ENCODE data around the gene TRIB2.
A peak's percentile ranks its signal among the peaks of the same experiment; 100 is the strongest.

Gene TRIB2

DNA sequence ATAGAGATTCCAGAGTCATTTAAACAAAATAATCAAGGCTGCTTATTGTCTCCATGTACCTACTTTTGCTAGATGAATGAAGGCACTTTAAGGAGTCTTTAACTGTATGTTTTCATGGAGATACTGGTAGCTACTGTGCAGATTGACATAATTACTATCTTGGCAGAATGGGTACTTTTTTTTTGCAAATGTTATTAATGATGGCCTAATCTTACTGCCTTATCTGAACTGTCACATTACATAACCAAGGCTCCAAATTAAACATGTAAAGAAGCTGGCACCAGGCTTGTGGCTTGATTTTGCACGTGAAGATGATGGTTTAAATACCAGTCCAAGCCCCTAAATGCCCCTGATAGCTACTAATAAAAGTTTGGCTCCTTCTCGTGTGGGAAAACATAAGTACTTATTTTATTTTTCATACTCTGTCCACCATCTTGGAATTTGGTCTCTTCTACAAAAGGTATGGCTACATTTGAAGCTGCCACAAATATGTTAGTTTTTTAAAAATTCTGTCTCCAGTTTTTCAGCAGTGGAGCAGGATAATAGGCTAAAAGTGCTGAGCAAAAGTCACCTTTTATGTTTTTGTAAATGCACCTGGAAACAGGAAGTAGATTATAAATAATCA is 4.1 kb downstream of the TRIB2 start:
- peak; percentile 52 for DNase-seq

DNA sequence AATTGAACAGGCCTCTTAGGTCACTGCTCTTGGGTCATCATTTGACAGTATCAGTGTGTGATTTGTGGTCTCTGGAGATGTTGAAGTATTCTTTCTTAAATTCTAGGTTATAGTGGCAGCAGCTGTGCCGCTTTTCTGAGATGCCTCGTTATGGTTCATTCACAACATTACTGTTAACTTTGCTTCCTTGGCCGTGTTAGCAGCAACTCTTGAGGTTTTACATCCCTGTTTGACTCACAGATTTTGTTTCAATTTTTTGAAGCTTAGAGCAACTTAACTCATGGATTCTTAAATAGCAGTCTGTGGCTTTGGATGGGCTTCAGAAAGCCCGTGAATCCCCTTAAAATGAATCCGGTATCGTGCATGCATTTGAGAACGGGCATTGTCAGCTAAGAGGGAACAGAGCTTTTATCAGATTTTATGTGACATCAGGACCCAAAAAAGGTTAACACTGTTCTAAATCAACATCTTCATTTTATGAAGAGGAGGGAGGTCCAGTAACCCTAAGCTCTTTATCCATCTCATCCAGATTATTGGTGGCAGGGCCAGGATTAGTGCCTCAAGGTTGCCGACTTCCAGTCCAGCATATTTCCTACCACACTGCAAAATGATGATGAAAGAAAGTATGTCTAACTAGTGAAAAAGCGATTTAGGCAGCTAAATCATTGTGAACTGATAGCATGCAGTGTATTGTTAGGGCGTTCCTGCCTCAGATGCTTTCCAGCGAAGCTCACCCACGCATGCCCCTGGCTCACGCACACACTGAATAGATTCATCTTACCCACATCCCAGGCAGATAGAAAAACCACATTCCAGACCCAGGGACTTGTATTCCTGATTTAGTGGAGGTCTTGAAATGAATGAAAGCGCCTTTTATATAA is 5.1 kb downstream of the TRIB2 start:
- no peak for DNase-seq

GRCh38 chr2:12722447-12723316 is 5.9 kb downstream of the TRIB2 start:
- DNase-seq = peak; percentile 17

- DNase-seq = no peak
These were observed 7.2 kb downstream of the TRIB2 start for GRCh38 chr2:12723736-12724463.

DNA sequence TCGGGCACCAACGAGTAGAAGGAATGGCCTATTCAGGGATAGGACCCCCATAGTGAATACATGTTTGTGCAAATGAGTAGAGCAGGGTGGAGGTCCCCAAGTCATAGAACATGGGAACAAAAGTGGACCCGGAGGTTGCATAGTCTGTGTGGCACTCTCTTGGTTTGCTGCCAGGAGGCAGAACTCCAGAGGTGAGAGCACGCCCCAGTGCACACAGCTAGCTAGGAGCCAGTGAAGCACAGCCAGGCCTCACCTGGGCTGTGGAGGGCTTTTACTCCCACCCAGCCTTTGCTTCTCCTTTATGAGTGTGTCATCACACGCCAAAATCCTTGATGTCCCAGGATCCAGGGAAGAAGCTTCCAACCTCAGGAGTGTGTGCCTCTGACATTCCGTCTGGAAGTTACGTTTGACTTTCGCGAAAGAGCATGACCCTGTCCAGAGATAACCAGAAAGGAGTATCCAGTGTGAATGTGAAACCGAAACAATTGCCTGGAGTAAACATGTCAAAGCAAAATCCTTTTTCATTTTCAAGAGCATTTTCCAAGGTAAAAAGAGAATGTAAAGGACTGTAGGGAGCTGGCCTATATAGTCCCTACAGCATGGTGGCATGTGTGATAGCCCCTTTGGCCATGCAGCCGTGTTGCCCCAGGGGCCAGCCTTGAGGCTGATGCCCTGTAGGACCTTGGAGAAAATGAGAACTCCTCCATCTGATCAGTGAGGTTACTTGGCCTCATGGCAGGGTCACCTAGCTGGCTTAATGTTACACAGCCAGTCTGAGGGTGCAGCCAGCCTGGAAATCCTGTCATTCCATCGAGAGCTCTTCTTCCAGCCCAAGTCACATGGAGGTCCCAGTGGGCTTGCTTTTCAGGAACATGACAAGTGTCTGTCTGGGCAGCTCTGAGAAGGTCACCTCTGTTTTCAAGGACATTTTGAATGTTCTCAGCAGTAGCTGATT is 8.8 kb downstream of the TRIB2 start:
- DNase-seq = no peak

GRCh38 chr2:12726271-12726670 is 9.5 kb downstream of the TRIB2 start:
- no peak for DNase-seq

DNA sequence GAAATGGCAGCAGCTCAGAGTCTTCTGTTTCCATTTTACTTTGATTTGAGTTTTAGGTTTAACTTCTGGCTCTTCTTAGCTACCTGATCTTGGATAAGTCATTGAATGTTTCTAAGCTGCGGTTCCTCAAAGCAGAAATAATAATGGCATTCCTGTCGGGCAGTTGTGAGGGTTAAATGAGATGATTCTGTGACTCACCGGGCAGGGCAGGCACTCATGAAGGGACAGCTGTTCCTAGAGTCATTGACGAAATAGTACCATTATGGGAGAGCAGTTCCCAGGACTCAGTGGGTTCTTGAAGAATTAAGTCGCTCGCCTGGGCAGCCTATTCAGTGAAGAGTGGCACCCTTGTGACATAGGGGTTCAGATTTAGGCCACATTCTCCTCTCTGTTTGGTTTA is 10.3 kb downstream of the TRIB2 start:
- DNase-seq = no peak

- DNase-seq = no peak
These were observed 10.9 kb downstream of the TRIB2 start for GRCh38 chr2:12727641-12728040.

DNA sequence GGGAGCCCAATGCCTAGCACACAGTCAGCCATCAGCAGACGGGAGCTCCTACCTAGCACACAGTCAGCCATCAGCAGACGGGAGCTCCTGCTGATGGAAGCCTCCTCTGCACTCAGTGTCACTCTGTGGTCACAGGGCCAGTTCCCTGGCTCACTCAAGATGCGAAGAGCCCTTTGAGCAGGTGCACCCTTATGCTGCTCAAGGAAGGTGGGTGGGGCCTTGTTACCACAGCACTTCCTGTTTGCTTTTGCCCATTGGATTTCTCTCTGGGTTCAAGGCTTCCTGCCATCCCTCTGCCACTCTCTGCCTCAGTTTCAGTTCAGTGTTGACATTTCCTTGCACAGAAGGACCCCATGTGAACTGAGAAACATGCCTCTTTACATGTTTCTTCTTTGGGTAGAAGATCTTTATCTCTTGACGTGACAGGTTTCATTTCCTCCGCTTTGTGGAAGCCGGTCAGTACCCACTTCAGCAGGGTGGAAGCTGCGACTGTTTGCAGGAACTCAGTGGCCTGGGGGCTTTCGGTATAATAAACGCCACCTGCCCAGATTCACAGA is 11.6 kb downstream of the TRIB2 start:
- no peak for DNase-seq

DNA sequence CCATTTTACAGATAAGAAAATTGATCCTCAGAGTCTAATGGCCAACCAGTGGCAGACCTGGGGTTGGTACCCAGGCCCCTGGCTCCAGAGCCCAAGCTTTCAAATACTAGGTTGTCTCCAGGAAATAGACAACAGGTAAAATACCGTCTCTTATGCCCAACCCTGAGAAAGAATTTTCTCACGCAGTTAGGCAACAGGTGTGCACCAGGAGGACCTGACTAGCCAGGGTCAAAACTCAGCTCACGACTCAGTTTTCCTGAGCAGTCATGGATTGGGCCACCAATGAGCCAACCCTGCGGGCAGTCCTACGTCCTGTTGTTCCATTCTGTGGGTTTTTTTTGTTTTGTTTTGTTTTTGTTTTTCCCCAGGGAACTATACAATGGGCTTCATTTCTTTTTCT is 13.5 kb downstream of the TRIB2 start:
- DNase-seq = no peak

DNA sequence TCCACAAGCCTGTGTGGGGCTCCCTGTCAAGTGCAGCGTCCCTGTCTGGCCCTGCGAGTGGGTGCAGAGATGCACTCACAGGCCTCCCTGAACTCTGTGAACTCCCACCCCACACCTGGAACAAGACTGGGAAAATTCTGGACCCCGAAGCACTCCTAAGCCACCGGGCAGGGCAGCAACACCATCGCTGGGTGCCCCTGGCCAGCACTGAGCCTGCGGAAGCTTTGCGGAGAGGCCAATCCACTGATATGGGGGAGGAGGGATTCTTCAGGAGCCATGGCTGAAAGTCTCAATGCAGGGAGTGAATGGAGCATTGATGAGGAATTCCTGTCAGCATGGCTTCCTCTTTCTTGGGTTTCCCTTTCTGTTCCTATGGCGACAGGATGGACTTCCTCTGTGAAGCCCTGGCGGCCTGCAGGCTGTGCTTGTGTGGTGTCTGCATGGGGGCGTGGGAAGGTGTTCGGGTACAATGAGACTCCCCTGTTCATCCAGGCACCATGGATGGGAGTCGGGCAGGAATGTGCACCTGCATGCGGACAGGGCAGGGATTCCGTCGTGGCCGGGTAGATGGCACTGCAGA is 15.1 kb downstream of the TRIB2 start:
- no peak for DNase-seq

DNA sequence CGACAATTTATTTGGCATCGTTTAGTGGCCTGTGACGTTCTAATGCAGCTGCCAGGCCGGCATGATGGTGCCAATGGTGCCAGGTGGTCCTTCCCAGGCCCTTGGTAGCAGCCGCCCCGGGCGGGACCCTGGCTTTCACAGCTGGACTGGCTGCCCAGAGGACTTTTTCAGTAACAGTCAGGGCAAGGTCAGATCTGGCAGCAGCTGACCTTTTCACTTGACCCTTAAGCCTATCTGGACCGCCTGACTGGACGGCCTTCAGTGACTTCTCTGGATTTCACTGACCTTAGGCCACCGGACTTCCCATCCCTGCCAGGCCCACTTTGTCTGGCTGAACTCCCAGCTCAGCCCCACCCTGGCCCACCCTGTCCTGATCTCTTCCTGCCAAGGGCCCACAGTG is 15.9 kb downstream of the TRIB2 start:
- no peak for DNase-seq

- DNase-seq = no peak
These were observed 17.1 kb downstream of the TRIB2 start for GRCh38 chr2:12733846-12734245.

DNA sequence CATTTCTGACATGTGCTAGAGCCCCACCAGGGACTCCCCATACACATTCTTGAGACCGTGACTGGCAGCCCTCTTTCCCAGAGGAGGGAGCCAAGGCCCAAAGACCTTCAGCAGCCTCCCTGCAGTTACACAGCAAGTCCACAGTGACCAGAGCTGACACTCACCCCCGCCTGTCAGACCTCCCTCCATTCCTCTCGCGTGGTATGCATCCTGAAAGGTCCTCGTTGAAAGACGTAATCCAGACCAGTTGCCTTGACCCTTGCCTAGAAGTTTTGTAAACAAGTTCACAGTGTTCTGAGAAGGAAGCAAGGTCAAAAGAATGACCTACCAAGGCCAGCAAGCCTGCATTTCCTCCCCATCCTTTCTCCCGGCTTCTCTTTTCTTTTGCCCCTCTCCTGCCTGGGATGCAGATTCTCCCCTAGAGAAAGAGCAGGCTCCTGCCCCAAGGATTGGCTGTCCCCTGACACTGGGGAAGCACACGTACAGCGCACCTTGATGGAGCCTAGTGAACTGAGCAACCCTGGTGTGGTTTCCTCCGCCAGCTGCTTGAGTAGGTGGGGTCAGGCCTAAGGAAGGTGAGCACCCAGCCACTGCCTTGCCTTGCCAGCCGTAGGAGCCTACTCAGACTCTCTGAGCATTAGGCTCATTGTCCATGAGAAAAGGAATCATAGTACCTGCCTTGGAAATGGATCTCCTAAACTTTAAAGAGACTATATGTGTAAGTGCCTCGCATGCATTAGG is 18.3 kb downstream of the TRIB2 start:
- no peak for DNase-seq

DNA sequence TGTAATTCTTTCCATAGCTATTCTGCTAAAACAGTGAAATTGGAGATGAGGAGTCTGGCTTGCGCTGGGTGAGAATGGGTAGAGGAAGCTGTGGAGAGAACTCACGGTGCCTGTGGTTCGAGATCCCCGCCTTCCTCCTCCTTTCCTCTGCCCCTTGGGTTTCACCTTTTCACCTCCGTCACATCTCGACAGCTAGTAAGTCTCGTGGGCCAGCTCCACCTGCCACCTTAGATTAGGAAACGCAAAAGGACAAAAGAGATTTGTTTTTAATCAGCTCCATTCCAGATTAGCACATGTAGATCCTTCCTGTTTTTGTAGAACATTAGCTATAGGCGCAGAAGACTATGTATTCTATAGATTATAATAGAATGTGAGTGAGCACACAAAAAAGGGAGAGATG is 20.6 kb downstream of the TRIB2 start:
- no peak for DNase-seq

GRCh38 chr2:12737738-12738485 is 21.2 kb downstream of the TRIB2 start:
- no peak for DNase-seq

DNA sequence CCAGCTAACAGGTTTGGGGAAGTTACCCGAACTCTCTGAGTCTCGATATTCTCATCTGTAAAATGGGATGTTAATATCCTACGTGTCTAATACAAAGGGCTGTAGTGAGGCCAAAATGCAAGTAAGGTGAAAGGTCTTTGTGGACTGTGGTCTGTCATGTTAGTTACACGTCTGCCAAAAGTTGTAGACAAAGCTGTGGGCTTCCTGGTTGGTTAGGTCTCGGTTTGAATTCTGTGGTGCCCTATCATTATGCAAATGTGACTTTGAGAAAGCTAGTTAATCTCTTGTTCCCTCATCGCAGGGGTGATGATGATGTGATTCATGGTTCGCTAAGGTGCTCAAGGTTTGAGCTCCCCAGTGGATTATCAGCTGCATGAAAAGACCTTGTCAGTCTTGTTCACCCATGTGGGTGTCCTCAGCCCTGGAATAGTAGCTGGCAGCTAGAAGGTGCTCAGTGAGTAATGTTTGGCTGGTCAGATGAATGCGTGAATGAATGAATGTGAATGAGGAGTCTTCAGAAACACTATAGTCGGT is 23.1 kb downstream of the TRIB2 start:
- DNase-seq = no peak

DNA sequence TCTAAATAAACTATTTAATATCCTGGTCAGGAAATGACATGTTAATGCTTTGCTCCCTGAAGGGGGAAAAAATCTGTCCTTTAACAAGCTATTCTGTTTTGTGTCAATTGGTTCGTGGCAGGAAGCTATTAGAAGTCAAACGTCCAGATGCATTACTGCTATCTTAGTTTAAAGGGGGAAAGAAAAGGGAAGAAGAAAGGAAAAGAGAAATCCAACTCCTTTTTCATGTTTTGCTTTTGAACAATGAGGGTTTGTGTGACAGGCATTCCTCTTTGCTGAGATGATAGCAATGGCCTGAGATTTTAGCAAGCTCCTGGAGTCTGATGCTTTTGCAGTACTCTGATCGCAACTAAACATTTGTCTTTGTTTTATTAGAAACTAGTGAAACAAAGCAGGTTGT is 24.6 kb downstream of the TRIB2 start:
- no peak for DNase-seq

DNA sequence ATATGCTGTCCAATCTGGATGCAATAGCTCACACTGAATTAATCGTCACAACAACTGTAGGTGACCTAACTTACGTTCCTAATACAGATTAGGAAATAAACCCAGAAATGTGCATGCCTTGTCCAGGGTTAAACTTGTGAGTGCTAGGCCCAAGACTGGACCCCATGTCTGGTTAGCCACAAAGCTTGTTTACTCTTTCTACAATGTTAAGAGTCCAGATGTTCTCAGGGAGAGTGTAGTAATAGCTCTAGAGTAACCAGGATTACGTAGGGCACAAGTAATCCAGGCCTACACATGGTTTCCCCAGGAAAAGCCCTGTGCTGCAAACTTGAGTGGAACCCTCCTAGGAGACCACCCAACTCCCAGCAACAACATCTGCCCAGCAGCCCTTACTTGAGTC is 26.2 kb downstream of the TRIB2 start:
- DNase-seq = no peak

Data from hematopoietic multipotent progenitor cell treated with erythropoietin and hydrocortisone succinate and interleukin-3 and kit ligand, for 8 days (in vitro differentiated cells).